PFSK-1 (cell line): ENCODE data around the gene LIMK1.

Experiments used
- FOXP2 ChIP-seq: optimal IDR thresholded peaks from 2 replicates; pipeline ENCODE3; 2011; ENCODE audit warnings: borderline replicate concordance, control low read depth, inconsistent platforms; ENCODE audit not compliant: insufficient read depth; ENCODE audit errors: extremely low read length, extremely low read depth
- POLR2AphosphoS5 ChIP-seq: IDR thresholded peaks from 2 replicates; pipeline ENCODE4 v1.6.1; 2012; ENCODE audit warnings: low read depth, mild to moderate bottlenecking, control low read depth, low read length, moderate library complexity
- REST ChIP-seq, 2 experiments: IDR thresholded peaks; 2 replicates each; pipeline versions ENCODE4 v1.6.1 to v1.8.0; 2011 to 2012; ENCODE audit warnings: low read depth in 2 of 2, low read length in 2 of 2, control low read depth in 1 of 2, inconsistent platforms in 1 of 2, mild to moderate bottlenecking in 1 of 2, moderate library complexity in 1 of 2; ENCODE audit not compliant: insufficient read depth in 1 of 2
- SIN3A ChIP-seq: IDR thresholded peaks from 2 replicates; pipeline ENCODE4 v1.6.1; 2012; ENCODE audit warnings: mild to moderate bottlenecking, low read length, moderate library complexity, borderline replicate concordance; ENCODE audit not compliant: insufficient read depth
- TAF1 ChIP-seq: IDR thresholded peaks from 2 replicates; pipeline ENCODE4 v1.6.1; 2012; ENCODE audit warnings: low read length, control low read depth, borderline replicate concordance; ENCODE audit not compliant: insufficient read depth

The LIMK1 gene

GRCh38 chr7:74115326-74115725 lies 31.7 kb downstream of the LIMK1 start:
- TF ChIP-seq TAF1 (no peak), POLR2AphosphoS5 (no peak), SIN3A (no peak), FOXP2 (no peak), REST (IDR thresholded peaks at IDR 0.05; ENCODE audit: insufficient read depth in 1 of 2, low read depth in 2 of 2, low read length in 2 of 2) (no peak)

- TF ChIP-seq REST (IDR thresholded peaks at IDR 0.05; ENCODE audit: insufficient read depth in 1 of 2, low read depth in 2 of 2, low read length in 2 of 2) (no peak), TAF1 (no peak), FOXP2 (no peak), SIN3A (no peak), POLR2AphosphoS5 (no peak)
Measured at GRCh38 chr7:74116356-74116755, 32.8 kb downstream of the LIMK1 start.

- no peak for TF ChIP-seq SIN3A
- TF ChIP-seq REST (IDR thresholded peaks at IDR 0.05; ENCODE audit: insufficient read depth in 1 of 2, low read depth in 2 of 2, low read length in 2 of 2): no peak
- TF ChIP-seq TAF1: no peak
- no peak for TF ChIP-seq FOXP2
- TF ChIP-seq POLR2AphosphoS5: no peak
Measured at GRCh38 chr7:74119831-74120230, 36.2 kb downstream of the LIMK1 start.

GRCh38 chr7:74121401-74122249 lies 38.0 kb downstream of the LIMK1 start:
- TF ChIP-seq POLR2AphosphoS5: no peak
- no peak for TF ChIP-seq FOXP2
- TF ChIP-seq TAF1: no peak
- TF ChIP-seq SIN3A: no peak
- TF ChIP-seq REST (IDR thresholded peaks at IDR 0.05; ENCODE audit: insufficient read depth in 1 of 2, low read depth in 2 of 2, low read length in 2 of 2): no peak

GRCh38 chr7:74126220-74126880 lies 42.7 kb downstream of the LIMK1 start:
- TF ChIP-seq SIN3A (no peak), POLR2AphosphoS5 (no peak), FOXP2 (no peak), REST (IDR thresholded peaks at IDR 0.05; ENCODE audit: insufficient read depth in 1 of 2, low read depth in 2 of 2, low read length in 2 of 2) (no peak)
